Neutrophil (primary cell): ENCODE data around the gene TNFAIP3.

Experiments
- H3K27ac ChIP-seq: fragments of 200-600 bp; sonication (generic); 2 replicates; pipeline ENCODE4 v1.5.1; 2016; ENCODE audit warnings: mild to moderate bottlenecking, moderate library complexity
- H3K27me3 ChIP-seq: fragments of 200-600 bp; sonication (generic); 2 replicates; pipeline ENCODE4 v1.6.0; 2016; ENCODE audit warnings: mild to moderate bottlenecking
- H3K36me3 ChIP-seq: fragments of 200-600 bp; sonication (generic); 2 replicates; pipeline ENCODE4 v1.5.1; 2017
- H3K4me1 ChIP-seq, 2 experiments: fragments of 200-600 bp in 1 of 2; sonication (generic) in 1 of 2; 1 replicate in 1 of 2; 2 replicates in 1 of 2; pipeline versions ENCODE4 v1.5.1 to v1.6.1; 2013 to 2016; ENCODE audit warnings: low read depth in 1 of 2, low read length in 1 of 2, mild to moderate bottlenecking in 1 of 2, moderate library complexity in 1 of 2; ENCODE audit not compliant: control insufficient read depth in 1 of 2, insufficient read depth in 1 of 2
- H3K4me3 ChIP-seq, 2 experiments: fragments of 200-600 bp in 1 of 2; sonication (generic) in 1 of 2; 1 replicate in 1 of 2; 2 replicates in 1 of 2; pipeline ENCODE4 v1.5.1; 2013 to 2016; ENCODE audit warnings: low read depth in 1 of 2, low read length in 1 of 2, mild to moderate bottlenecking in 1 of 2, moderate library complexity in 1 of 2
- H3K9me3 ChIP-seq: fragments of 200-600 bp; sonication (generic); 2 replicates; pipeline ENCODE4 v1.5.1; 2016
- TF ChIP-seq, protein P1 (sequence below): fragments of 200-600 bp; sonication (generic); IDR thresholded peaks from 2 replicates; pipeline ENCODE4 v1.5.1; 2016; ENCODE audit warnings: antibody characterized with exemption

Gene TNFAIP3

DNA sequence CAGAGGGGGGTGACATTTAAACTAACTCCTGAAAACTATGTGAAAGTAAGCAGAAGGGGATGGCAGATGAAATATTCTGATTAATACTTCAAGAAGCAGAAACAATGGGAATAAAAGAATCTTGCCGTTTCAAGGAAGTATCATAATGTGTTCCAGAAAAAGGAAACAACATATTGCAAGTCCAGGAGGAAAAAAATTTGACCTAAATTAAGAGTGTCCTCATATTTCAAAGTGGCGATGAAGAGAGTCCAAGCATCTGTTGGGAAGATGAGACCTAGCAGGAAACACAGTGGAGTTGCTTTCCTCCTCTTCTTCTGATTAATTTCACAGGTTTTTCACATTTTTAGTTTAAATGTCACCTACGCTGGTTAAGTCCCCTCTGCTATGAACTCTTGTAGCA lies 45.6 kb upstream of the TNFAIP3 start:
- no peaks in the 10 kb centered on the region for H3K36me3 ChIP-seq
- H3K27me3 ChIP-seq: no peaks in the 10 kb centered on the region
- TF ChIP-seq, protein P1, sequence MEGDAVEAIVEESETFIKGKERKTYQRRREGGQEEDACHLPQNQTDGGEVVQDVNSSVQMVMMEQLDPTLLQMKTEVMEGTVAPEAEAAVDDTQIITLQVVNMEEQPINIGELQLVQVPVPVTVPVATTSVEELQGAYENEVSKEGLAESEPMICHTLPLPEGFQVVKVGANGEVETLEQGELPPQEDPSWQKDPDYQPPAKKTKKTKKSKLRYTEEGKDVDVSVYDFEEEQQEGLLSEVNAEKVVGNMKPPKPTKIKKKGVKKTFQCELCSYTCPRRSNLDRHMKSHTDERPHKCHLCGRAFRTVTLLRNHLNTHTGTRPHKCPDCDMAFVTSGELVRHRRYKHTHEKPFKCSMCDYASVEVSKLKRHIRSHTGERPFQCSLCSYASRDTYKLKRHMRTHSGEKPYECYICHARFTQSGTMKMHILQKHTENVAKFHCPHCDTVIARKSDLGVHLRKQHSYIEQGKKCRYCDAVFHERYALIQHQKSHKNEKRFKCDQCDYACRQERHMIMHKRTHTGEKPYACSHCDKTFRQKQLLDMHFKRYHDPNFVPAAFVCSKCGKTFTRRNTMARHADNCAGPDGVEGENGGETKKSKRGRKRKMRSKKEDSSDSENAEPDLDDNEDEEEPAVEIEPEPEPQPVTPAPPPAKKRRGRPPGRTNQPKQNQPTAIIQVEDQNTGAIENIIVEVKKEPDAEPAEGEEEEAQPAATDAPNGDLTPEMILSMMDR: no peak
- no peak overlapping the region for H3K4me3 ChIP-seq
- no peaks in the 10 kb centered on the region for H3K9me3 ChIP-seq
- no peak overlapping the region for H3K27ac ChIP-seq
- H3K4me1 ChIP-seq: peaks cover 3 to 8% of the 10 kb centered on the region in 2 experiments

DNA sequence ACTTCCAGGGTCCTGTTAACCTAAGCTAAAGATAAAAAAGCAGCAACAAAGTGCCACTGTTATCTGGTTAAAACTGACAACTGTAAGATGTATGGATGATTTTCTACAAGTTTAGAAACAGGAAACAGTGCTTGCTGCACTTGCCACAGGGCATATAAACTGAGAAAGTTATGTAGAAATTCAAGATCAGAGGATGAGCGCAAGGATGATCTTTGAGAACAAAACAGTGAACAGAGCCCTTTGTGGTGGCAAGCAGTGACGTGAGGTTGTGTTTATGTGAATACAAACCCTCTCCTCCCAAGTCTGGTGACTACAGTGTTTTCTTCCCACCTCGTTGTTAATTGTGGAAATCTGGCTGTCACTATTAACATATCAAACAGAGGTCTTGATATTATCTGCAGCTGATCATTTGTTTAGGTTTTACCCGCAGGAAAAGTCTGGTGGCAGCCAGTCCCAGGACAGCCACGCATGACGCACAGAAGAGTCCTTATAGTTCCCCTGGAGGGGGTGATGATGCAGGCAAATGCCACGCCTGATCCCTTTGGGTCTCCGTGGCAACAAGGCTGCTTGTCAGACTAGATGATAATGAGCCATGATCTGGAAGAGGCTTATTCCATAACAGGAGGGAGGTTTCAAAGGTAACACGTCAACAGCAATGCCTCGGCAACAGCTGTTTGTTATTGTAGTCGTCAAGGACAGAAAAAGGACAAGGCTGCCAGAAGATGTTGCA lies 43.1 kb upstream of the TNFAIP3 start:
- TF ChIP-seq, protein P1: no peak
- no peaks in the 10 kb centered on the region for H3K9me3 ChIP-seq
- peaks cover 3 to 8% of the 10 kb centered on the region in 2 experiments for H3K4me1 ChIP-seq
- H3K36me3 ChIP-seq: no peaks in the 10 kb centered on the region
- no peak overlapping the region for H3K27ac ChIP-seq
- no peaks in the 10 kb centered on the region for H3K27me3 ChIP-seq
- no peak overlapping the region for H3K4me3 ChIP-seq

DNA sequence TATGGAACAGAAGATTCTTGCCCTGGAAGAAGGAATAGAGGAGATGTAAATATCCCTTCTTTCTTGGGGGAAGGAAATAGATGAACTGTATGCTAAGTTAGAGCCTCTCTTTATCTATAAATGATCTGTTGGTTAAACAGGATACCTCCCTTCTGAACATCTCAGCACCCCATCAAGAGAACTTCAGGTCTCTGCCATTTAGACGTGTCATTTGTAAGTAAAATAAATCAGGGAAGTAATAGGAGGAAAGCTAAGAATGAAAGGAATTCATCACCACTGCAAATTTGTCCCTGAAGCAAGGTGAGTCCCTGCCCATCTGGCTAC lies 42.5 kb upstream of the TNFAIP3 start:
- Histone ChIP-seq H3K36me3 (no peaks in the 10 kb centered on the region), H3K27ac (no peak overlapping the region), H3K4me1 (peaks cover 3 to 8% of the 10 kb centered on the region in 2 experiments), H3K27me3 (no peaks in the 10 kb centered on the region), H3K9me3 (no peaks in the 10 kb centered on the region), H3K4me3 (no peak overlapping the region)
- TF ChIP-seq, protein P1: no peak

DNA sequence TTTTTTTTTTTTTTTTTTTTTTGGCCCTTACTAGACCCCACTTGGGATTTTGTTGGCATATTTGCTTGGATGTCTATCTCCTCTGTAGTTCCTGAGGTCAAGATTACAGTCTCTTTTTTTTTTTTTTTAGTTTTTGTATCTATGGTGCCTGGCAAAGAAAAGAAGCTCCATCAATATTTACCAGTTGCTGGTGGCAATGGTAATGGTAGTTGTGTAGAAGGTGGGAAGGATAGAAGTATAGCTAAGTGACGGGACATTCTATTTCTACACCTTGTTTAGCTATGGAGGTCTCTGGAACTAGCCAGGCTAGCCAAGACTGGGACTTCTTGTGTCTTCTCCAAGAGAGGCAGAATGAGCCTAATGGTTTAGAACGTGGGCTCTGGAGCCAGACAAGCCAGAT lies 42.2 kb upstream of the TNFAIP3 start:
- Histone ChIP-seq H3K27ac (no peak overlapping the region), H3K4me3 (no peak overlapping the region), H3K4me1 (peaks cover 3 to 8% of the 10 kb centered on the region in 2 experiments), H3K9me3 (no peaks in the 10 kb centered on the region), H3K36me3 (no peaks in the 10 kb centered on the region), H3K27me3 (no peaks in the 10 kb centered on the region)
- TF ChIP-seq, protein P1: no peak

DNA sequence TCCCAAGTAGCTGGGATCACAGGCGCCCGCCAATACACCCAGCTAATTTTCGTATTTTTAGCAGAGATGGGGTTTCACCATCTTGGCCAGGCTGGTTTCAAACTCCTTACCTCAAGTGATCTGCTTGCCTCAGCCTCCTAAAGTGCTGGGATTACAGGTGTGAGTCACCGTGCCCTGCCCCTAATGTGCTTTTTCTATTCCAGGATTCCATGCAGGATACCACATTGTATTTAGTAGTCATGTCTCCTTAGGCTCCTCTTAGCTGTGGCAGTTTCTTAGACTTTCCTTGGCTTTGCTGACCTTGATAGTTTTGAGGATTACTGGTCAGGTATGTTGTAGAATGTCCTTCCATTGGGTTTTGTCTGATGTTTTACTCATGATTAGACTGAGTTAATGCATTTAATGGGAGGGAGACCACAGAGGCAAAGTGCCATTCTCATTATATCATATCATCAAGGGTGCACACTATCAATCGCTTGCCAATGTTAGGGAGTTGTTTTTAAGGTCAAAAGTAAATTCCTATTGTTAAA lies 39.6 kb upstream of the TNFAIP3 start:
- Histone ChIP-seq H3K4me3 (no peak overlapping the region), H3K27ac (no peak overlapping the region), H3K4me1 (peaks cover 3 to 8% of the 10 kb centered on the region in 2 experiments), H3K27me3 (no peaks in the 10 kb centered on the region), H3K9me3 (no peaks in the 10 kb centered on the region), H3K36me3 (no peaks in the 10 kb centered on the region)
- TF ChIP-seq, protein P1: no peak
